ENCODE measurements around the gene SNED1. TPM values are rescaled to one million over a fixed set of nuclear protein-coding genes. Genes with fewer than 3 reads are reported as not detected.
A peak's percentile ranks its signal among the peaks of the same experiment; 100 is the strongest.

SNED1 gene
- total and polyA plus RNA-seq, 9 of the 15 experiments (the other 6 are each of a cell fraction or from before 2014, with no cell fraction given), result 0.03 to 0.07 (median 0.05) TPM; not detected in 5

- Histone ChIP-seq H3K9me1 (ENCODE audit: control insufficient read depth, insufficient read depth, low read length) (no peaks in the 10 kb centered on the region), H3K27me3 (ENCODE audit: control insufficient read depth in 2 of 2, insufficient read depth in 2 of 2, low read length in 2 of 2) (no peaks in the 10 kb centered on the region), H3K4me2 (ENCODE audit: insufficient read depth, low read length) (no peak overlapping the region), H3K27ac (ENCODE audit: extremely low read depth, low read depth, low read length) (no peak overlapping the region), H3K79me2 (ENCODE audit: control insufficient read depth, insufficient read depth, low read length) (no peaks in the 10 kb centered on the region), H2AFZ (ENCODE audit: low read depth, low read length) (no peak overlapping the region), H3K36me3 (ENCODE audit: control insufficient read depth, insufficient read depth, low read length) (peaks cover 3% of the 10 kb centered on the region; the same call in 1 of the 3 replicates), H3K9ac (ENCODE audit: insufficient read depth in 1 of 2, low read depth in 2 of 2, low read length in 2 of 2) (peak overlapping the region in 1 of 2 experiments; percentile 58; a peak in 2 of 4 replicates), H3K4me1 (replicated peaks in 1 of 2; ENCODE audit: control insufficient read depth in 2 of 2, insufficient read depth in 2 of 2, low read length in 2 of 2) (peaks cover 0 to 3% of the 10 kb centered on the region in 2 experiments; a peak in 1 of 5 replicates), H4K20me1 (replicated peaks; ENCODE audit: control insufficient read depth, insufficient read depth, low read length) (no peaks in the 10 kb centered on the region), H3K9me3 (replicated peaks; ENCODE audit: control insufficient read depth, insufficient read depth, low read depth, low read length) (no peaks in the 10 kb centered on the region), H3K4me3 (no peak overlapping the region)
- POLR2A ChIA-PET, result interaction anchor here (2.6 kb wide), 1 partner anchor 8 kb away, joined by 8 read pairs; the partner anchor contains the start of gene MTERF4
- BruUV-seq (replicated peaks), result no TSS peak
- no peak for ATAC-seq
- intact Hi-C loops (cut with micrococcal nuclease) (no loop called here), in situ Hi-C loops (cut with MboI) (no loop called here)
- peak; percentile 87 for TF ChIP-seq ZBTB40 (IDR thresholded peaks at IDR 0.05)
- no peak for TF ChIP-seq ZBTB40 (CRISPR knock-in tag; IDR thresholded peaks at IDR 0.05)
- TF ChIP-seq TCF3 (CRISPR knock-in tag; IDR thresholded peaks at IDR 0.05), result no peak
- no peak for FAIRE-seq
- WGBS (ENCODE audit: insufficient coverage, low coverage, missing lambda C conversion rate), result 67% methylated on average over 10 of the region's 14 CpGs
- CTCF ChIA-PET (ENCODE audit: low intra/inter-chr PET ratio), result no interaction called here
- no peak for DNase-seq (ENCODE audit: extremely low read depth in 1 of 4, low spot score in 3 of 4)
Observed at GRCh38 chr2:241109210-241110088, 111.0 kb downstream of the SNED1 start.
